HG02623 (cell line): ENCODE data around the gene UGT1A4.

ENCODE experiments used
- ATAC-seq: cut with Tn5 transposase; IDR thresholded peaks from one replicate; pipeline ENCODE4 v1.9.1; 2021; ENCODE audit warnings: moderate library complexity; ENCODE audit not compliant: unreplicated experiment

Gene UGT1A4

DNA sequence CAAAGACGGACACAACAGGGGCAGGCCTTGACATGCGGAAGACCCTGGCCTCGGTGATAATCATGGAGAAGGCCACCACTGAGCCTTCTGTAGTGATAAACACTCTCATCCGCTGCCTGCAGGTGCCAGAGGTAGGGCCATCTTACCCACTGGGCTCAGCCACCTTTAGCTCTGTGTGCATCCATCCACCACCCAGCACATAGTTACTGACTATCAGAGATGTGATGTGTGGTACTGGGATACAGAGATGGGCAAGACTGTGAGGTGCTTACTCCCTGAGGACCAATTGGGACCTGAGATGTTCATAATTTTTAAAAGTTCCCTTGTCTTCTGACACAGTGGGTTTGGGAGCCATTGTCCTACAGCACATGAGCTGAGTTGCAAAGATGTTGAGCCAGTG, 61.2 kb downstream of the UGT1A4 start:
- ATAC-seq: no peak

DNA sequence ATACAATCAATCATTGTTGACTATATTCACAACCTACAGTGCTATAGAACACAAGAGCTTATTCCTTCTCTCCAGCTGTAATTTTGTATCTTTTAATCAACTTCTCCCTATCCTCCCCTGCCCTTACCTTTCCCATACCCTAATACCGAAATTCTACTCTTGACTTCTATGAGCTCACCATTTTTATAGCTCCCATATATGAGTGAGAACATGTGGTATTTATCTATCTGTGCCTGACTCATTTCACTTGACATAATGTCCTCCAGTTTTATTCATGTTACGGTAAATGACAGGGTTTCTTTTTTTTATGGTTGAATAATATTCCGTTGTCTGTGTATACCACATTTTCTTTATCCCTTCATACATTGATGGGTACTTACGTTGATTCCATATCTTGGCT, 62.2 kb downstream of the UGT1A4 start:
- ATAC-seq: no peak

DNA sequence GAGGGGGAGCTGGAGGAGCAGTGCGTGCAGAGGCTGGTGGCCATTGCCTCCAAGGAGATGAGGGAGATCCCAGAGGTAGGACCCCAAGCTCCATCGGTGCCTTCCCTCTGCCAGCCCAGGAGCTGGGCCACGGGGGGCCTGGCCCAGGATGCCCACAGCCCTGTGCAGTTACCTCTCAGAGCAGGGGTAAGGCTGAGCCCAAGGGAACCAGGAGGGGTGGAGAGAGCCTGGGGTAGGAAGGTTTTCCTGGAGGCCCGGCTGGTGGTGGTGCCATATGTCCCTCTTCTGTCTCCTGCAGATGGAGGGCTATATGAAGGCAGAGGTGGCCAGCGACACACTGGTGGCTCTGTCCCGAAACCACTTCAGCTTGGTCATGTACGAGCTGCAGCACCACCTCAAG, 71.0 kb downstream of the UGT1A4 start:
- ATAC-seq: no peak

DNA sequence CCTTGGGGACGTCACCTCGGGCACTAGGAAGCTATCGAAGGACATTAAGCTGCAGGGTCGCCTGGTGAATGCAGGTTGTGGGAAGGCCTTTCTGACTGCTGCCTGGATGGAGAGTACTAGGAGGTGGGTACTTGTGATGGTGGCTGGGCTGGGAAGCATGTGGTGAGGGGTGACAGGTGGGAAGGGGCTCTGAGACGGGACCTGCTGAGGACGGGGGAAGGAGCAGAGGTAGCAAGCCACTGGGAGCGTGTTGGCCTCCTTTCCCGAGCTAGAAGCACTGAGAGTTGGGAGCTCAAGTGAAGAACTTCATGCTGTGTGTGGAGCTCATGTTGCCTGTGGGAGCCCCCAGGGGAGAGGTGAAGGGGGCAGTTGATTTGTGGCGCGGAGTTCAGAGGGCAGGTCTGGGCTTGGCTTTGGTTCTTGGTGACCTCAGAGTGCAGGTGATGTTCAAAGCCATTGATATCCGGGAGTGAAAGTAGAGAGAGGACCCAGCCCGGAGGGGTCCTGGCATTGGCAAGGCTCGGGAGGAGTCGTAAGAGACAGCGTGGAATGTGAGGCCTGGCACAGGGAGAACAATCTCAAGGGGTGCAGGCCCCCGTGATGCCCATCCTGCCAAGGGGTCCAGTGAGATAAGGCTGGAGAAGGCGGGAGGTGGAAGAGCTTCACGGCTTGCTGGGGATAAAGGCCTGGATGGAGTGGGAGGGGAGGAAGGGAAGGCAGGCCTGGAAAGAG, 72.8 kb downstream of the UGT1A4 start:
- no peak for ATAC-seq

DNA sequence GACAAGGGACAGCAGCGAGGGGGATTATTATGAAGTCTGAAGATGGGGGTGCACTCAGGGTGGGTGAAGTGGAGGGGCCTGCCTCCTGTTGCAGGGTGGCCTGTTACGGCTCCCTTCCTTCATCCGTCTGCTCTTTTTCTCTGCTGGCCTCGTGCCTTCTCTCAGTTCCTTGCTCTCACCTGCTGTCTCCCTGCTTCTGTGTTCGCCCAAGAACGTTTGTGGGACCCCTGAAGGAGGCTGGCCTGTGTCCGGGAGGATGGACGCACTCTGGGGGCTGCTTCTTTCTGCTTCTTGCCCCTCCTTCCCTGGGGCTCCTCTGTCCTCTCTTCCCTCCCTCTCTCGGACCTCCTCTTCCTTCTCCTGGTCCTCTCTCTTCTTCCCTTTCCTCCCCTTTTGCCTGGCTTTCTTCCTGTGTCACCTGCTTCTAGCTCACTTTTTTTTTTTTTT, 73.4 kb downstream of the UGT1A4 start:
- no peak for ATAC-seq

DNA sequence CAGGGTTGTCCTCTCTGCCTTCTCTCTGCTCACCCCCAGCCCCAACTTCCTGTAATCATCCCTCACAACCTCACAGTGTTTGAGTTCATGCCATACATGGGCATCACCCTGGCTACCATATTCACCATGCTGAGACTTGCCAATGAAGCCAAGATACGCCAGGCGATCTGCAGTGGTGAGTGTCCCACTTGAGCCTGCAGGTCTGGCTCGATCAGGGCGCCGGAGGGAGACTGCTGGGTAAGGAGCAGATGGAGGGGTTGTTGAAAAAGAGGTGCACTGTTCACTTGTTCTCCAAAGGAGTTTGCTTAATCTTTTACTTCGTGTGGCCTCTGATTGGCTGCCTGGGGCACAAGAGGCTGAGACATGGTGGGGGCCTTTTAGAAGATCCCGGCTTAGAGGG, 74.2 kb downstream of the UGT1A4 start:
- ATAC-seq: no peak

DNA sequence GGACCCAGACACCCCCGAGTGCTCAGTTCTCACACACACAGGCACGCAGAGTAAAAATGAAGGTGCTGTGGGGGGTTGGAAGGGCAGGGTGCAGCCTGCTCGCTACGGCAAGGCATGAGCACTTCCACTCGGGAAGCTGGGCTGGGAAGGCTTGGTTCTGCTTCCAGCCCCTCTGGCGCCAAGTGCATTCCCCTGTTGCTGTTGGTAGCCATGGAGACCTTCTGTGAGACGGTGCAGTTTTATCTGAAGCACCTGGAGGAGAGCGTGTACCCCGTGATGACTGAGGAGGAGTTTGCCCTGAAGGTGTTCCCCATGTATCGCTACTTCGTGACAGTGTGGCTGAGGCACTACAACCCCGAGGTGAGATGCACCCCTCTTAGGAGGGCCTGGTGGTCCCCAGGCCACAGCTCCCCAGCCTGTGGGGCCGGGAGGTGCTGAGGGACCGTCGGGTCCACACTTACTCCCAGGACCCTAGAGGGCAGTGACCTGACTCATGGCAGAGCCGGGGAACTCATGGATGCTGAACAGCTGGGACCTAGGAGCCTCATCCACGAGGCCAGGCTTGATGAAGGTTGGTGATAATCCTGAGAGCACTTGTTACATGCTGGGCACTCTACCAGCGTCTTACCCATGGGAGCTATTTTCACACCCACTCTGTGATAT, 75.1 kb downstream of the UGT1A4 start:
- ATAC-seq: no peak

DNA sequence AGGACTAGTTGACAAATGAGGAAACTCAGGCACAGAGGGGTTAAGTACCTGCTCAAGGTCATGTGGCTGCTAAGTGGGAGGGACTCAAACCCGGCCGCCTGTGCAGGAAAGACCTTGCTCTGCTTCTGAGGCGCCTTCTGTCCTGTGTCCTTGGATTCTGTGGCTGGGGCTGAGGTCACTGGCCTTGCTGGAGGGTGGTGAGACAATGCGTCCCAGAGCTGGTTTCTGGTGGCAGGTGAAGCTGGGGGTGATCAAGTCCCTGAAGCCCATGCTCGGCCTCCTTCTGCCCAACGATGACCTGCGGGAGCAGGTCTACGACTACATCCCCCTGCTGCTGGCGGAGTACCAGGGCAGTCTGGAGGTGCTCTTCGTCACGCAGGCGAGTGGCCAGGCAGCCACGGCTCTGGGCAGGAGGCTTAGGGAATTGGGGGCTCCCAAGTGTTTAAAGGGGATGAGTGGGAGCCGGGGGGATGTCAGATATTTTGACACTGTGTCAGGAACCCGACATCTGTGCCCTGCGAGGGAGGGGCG, 75.7 kb downstream of the UGT1A4 start:
- ATAC-seq: no peak

DNA sequence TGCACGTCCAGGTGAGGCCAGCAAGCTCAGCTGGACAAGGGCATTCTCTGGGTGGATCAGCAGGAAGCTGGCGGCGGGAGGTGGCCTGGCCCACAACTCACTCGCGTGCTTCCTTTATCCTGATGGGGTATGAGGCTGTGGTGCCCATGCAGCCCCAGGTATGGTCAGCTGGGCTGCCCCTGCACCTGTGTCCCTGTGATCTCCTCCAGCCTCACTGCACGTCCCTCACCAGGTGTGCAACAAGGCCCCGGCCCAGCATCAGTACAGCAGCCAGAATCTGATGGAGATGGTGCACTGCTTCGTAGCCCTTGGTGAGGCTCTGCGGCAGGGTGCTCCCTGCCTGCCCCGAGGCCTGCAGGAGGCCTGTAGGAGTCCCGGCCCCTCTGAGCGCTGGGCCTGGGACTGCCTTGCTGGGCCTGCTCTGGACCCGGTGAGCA, 77.2 kb downstream of the UGT1A4 start:
- ATAC-seq: no peak

DNA sequence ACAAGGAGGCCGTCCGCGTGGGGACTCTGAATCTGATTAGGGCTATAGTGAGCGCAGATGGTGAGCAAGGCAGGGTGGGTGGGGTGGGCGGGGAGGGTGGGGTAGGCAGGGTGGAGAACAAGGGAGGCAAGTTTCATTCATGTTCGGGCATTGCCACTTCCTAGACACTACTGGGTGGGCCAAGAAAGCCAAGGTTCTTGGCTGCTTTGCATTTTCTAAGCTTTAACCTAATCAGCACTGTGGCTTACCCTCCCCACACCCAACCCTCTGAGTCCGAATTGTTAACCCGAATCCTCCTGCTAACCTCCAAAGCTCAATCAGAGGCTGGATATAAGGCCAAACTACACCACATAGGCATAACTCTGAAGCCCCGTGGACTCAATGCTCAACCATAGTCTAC, 77.7 kb downstream of the UGT1A4 start:
- no peak for ATAC-seq

DNA sequence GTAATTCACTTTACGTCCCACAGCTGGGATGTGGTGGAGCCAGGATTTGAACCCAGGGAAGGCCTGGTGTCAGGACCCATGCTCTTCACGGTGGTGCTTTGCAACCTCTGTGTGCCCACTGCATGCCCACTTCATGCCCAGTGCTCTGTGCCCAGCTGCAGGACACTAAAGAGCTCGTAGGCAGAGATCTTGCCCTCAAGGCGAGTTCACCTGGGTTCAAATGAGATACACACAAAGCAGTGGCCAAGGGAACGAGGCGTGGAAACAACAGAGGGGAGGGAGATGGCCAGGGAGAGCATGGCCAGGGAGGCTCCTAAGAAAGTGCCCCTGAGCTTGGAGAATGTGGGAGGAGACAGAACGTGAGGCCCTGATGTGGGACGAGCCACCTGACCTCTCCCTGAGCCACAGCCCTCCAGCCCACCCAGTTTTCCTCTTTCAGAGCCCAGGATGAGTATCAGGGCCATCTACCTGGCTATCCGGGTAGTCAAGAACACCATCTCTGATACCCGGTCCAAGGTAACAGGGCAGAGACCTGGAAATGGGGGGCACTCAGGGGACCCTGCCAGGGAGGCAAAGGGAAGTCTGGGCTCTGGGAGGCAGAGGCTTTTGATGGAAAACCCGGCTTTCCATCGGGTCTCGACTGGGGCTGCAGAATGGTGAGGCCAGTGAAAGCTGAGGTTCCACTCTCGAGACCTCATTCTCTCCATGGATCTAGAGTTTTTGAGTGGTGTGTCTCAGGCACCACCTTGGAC, 80.0 kb downstream of the UGT1A4 start:
- no peak for ATAC-seq

DNA sequence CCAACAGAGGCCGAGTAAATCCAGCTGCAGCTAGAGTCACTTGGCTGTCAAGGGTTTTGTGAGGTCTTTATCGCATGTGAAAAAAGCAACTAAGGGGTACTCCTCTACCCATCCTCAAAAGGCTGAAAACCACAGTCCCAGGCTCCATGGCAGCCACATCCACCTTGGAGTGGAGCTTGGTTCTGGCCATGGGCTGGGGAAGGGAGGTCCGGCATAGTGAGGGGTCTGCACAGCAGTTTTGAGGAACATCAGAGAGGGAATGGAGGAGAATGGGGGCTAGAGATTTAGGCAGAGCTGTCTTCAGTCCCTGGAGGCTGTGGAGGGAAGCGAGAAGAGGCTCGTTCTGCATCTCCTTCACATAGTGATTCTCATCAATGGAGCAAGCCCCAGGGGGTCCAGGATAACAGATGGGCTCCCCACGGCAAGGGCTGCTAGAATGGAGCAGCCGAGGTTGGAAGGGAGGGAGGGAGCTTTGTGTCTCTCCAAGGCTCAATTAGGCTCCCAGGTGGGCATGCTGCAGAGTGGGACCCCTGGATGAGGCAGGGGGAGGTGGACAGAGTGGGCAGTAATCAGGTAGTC, 80.6 kb downstream of the UGT1A4 start:
- no peak for ATAC-seq

DNA sequence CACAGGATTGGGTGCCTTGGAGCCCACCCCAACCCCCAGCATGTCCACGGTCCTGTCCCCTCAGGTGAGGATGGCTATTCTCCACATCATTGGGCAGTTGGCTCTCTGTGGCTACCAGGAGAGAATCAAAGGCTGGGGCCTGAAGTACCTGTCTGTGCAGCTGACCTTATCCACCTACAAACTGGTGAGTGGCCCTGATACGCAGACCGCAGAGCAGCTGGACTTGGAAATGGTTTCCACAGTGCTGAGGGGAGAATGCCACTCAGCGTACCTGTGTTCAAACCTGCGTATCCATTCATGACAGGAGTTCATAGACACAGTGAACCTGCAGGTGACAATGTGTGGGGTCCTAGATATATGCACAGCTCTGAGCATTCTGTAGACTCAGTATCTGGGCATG, 81.2 kb downstream of the UGT1A4 start:
- ATAC-seq: no peak

DNA sequence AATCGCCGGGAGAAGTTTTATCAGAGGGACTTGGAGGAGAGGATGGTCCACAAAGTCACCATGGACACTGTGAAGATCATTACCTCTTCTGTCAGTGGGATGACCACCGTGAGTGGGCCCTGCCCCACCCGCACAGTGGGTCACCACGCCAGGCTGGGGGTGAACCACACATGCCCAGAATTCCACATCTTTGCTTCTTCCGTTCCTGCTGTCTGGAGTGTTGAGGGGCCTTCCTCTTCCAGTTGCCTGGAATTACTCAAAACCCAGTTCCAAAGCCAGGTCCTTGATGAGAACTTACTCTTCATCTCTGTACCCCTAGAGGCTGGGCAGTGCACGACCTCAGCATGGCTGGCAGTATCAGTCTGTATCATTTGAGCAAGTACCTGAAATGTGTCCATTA, 81.7 kb downstream of the UGT1A4 start:
- no peak for ATAC-seq

DNA sequence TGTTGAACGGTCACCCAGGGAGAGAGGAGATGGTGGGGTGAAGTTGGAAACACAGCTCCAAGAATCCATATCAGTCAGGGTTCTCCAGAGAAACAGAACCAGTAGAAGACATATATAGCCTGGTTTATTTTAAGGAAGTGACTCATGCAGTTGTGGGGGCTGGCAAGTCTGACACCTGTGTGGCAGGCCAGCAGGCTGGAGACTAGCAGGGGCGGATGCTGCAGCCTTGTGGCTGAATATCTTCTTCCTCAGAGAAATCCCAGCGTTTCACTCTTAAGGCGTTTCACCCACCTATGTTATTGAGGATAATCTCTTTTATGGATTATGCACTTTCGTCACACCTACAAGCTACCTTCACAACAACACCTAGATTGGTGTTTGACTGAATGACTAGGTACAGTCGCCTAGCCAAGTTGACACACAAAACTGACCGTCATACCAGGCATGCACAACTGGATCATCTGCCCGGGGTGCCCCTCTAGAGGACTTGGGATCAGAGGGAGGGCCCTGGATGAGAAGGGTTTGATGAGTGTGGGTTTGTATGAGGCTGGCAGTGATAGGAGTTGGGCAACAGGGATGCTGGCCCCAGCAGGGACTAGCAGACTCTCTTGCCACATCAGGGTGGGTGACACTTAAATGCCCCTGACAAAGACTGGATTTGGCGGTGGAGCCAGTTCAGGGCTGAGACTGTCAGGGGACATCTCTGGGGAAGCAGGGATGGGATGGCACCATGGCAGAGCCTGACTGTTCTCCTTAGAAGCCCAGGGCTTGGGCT, 83.0 kb downstream of the UGT1A4 start:
- ATAC-seq: no peak

DNA sequence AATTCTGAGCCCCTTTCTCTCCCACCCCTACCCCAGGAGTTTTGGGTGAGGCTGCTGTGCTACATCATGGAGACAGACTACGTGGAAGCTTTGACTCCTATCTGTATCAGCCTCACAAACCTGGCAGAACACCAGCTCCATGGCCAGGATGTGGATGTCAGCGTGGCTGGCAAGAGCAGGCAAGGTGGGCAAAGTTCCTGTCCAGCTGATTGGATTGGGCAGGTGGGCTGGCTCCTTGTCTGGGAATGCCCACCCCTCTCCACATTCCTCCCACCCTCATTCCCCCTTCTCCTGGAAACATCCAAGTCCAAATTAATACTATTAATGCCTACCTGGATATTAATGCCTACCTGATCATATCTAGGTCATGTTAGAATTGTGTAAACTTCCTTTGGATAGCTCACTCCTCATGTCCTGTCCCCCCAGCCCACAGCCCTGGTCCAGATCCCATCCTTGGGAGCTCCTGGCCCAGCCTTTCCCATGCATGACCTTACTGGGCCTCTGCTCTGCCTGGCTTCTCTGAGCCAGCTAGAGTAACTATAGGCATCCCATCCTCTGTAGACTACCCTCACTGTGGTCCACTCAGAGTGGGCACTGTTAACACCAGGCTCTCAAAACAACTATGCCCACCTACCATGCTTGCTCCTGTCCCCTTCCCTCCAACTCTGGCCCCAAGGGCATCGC, 83.7 kb downstream of the UGT1A4 start:
- no peak for ATAC-seq

DNA sequence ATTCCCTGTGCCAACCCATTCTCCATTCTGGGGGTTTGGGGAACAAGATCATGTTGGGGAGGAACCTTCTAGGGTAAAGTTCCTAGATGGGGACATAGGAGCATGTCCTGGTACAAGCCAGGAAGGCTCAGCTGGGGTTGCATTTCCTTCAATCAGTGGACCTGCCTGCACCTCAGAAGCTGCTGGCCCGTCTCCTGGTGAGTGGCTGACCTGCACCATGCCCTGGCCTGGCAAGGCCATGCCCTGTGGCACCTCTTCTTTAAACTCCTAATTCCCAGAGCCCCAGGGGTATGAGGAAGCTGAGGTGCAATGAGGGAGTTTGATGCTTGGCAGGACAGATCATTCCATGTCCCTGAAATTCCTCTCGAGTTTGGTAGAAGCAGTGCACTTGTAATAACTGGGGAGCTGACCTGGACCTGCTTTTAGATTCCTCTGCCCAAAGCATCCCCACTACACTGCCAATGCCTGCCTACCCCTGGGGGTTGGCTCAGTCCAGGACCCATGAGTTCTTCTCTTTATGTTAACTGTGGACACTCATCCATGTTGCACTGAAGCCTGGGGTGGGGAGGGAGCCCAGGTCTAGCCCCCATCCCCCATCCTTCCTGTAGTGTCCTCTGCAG, 84.9 kb downstream of the UGT1A4 start:
- ATAC-seq: no peak

DNA sequence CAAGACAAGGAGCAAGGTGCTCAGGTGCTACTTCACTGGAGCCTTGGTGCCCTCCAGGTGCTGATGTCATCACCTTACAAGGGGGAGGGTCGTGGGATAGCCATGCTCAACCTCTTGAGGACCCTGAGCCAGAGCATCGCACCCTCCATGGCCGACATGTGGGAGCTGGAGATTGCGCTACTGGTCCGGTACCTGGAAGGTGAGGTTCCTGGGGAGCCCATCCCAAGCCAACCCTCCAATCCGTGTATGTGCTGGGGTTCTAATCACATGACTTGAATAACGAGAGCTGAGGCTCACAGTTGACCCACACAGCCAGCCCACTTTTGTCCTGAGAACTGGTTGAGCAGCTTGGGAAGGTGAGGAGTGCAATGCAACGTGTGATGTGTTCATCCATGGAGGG, 85.5 kb downstream of the UGT1A4 start:
- ATAC-seq: no peak

DNA sequence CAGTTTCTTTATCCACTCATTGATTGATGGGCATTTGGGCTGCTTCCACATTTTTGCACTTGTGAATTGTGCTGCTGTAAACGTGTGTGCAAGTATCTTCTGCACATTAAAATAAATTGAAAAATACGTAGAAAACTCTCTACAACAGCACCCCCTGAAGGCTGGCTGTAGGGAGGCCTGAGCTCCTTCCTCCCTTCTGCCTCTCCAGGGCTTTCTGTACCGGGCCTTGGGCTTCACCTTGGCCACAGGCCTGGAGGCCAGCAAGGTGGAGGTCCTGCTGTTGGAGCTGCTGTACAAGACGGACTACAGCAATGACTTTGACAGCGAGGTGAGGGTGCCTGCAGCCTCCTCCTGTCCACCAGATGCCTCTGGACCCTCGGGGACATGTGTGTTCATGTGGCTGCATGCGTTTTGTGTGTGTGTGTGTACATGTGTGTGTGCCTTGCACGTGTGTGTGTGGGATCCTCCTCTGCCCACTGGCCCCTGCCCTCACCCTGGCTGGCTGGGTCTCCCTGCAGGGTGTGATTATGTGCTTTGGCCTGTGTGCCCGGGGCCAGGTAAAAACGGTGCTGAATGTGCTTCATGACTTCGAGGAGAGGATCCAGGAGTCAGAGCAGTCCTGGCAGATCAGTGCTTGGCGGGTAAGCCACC, 88.8 kb downstream of the UGT1A4 start:
- ATAC-seq: no peak
